ENCODE data around the gene MUC5B. TPM values are rescaled to one million over a fixed set of nuclear protein-coding genes. Genes with fewer than 3 reads are reported as not detected.
A peak's percentile ranks its signal among the peaks of the same experiment; 100 is the strongest.

Gene MUC5B
- total and polyA plus RNA-seq, 2 of the 13 experiments (the other 11 are each of a cell fraction or from before 2014, with no cell fraction given), result 0.01 TPM; not detected in 1

DNA sequence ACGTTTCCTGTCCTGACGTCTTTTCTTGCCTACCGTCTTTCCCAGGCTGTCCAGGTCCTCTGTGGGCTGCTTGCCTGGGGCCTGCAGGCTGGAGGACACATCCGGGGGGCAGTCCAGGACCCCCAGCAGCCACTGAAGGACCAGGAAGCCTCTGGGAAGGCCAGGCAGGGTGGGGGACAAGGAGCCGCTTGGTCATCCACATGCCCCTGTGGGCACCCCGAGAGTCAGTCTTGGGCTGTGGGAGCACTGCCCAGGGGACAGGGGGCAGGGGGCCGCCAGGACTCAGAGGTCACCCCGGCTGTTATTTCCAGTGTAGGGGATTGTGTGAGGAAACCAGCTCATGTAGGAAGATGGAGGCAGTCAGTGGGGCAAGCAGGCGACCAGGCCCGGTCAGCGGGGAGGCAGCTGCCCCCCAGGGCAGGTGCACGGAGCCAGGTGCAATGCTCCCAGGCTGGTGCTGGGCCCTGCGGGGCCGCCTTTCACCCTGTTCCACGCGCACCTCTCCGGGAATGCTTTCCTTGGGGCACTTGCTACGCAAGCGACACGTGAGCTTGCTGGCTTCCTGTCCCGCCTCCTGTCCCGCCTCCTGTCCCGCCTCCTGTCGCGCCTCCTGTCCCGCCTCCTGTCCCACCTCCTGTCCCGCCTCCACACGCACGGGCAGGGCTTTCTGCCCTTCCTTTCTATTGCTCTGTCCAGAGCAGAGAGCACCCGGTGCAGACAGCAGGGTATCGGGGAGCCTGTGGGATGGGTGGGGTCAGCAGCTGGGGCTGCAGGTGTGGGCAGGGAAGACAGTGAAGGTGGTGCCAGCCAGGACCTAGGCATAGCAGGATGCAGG lies 39.5 kb downstream of the MUC5B start (continued):
- TF ChIP-seq ZSCAN21 (CRISPR knock-in tag; IDR thresholded peaks at IDR 0.05; ENCODE audit: borderline replicate concordance), result 0 out of 2 replicates have a peak, but pooled peaks have one; percentile 65
- peak; percentile 62; the same call in 1 of the 2 replicates for TF ChIP-seq KMT2A (CRISPR knock-in tag; IDR thresholded peaks at IDR 0.05)
- no peak for TF ChIP-seq ZNF879 (CRISPR knock-in tag; IDR thresholded peaks at IDR 0.05)
- TF ChIP-seq GABPA (IDR thresholded peaks at IDR 0.05; ENCODE audit: low read depth, low read length), result peak; percentile 78
- peak; percentile 89 for TF ChIP-seq GABPA (CRISPR knock-in tag; IDR thresholded peaks at IDR 0.05; ENCODE audit: low read depth)
- 0 out of 2 replicates have a peak, but pooled peaks have one; percentile 32 for TF ChIP-seq ZNF766 (CRISPR knock-in tag; IDR thresholded peaks at IDR 0.05; ENCODE audit: borderline replicate concordance)
- TF ChIP-seq, protein P1, sequence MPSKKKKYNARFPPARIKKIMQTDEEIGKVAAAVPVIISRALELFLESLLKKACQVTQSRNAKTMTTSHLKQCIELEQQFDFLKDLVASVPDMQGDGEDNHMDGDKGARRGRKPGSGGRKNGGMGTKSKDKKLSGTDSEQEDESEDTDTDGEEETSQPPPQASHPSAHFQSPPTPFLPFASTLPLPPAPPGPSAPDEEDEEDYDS (CRISPR knock-in tag; IDR thresholded peaks at IDR 0.05), result peak; percentile 41; the same call in 1 of the 2 replicates
- TF ChIP-seq, protein P2, sequence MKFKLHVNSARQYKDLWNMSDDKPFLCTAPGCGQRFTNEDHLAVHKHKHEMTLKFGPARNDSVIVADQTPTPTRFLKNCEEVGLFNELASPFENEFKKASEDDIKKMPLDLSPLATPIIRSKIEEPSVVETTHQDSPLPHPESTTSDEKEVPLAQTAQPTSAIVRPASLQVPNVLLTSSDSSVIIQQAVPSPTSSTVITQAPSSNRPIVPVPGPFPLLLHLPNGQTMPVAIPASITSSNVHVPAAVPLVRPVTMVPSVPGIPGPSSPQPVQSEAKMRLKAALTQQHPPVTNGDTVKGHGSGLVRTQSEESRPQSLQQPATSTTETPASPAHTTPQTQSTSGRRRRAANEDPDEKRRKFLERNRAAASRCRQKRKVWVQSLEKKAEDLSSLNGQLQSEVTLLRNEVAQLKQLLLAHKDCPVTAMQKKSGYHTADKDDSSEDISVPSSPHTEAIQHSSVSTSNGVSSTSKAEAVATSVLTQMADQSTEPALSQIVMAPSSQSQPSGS (CRISPR knock-in tag; IDR thresholded peaks at IDR 0.05), result 0 out of 2 replicates have a peak, but pooled peaks have one; percentile 20
- peak; percentile 69 for TF ChIP-seq HOXA3 (CRISPR knock-in tag; IDR thresholded peaks at IDR 0.05)
- TF ChIP-seq, protein P3, sequence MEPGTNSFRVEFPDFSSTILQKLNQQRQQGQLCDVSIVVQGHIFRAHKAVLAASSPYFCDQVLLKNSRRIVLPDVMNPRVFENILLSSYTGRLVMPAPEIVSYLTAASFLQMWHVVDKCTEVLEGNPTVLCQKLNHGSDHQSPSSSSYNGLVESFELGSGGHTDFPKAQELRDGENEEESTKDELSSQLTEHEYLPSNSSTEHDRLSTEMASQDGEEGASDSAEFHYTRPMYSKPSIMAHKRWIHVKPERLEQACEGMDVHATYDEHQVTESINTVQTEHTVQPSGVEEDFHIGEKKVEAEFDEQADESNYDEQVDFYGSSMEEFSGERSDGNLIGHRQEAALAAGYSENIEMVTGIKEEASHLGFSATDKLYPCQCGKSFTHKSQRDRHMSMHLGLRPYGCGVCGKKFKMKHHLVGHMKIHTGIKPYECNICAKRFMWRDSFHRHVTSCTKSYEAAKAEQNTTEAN (CRISPR knock-in tag; conservative IDR thresholded peaks at IDR 0.05), result 0 out of 2 replicates have a peak, but pooled peaks have one; percentile 37
- TF ChIP-seq ZBTB7A (CRISPR knock-in tag; IDR thresholded peaks at IDR 0.05), result 0 out of 2 replicates have a peak, but pooled peaks have one; percentile 45
- TF ChIP-seq ZNF749 (CRISPR knock-in tag; IDR thresholded peaks at IDR 0.05; ENCODE audit: borderline replicate concordance), result 0 out of 2 replicates have a peak, but pooled peaks have one; percentile 72
- peak; percentile 51; the same call in 1 of the 2 replicates for TF ChIP-seq SIN3A (IDR thresholded peaks at IDR 0.05; ENCODE audit: borderline replicate concordance, low read depth, low read length)
- TF ChIP-seq SIN3B (IDR thresholded peaks at IDR 0.05; ENCODE audit: low read length), result no peak
- TF ChIP-seq MED1 (CRISPR knock-in tag; IDR thresholded peaks at IDR 0.05), result 0 out of 2 replicates have a peak, but pooled peaks have one; percentile 26
- TF ChIP-seq GFI1 (CRISPR knock-in tag; IDR thresholded peaks at IDR 0.05; ENCODE audit: borderline replicate concordance), result no peak
- peak; percentile 97 for TF ChIP-seq SP5 (CRISPR knock-in tag; IDR thresholded peaks at IDR 0.05; ENCODE audit: borderline replicate concordance, low read depth)
- TF ChIP-seq, protein P4, sequence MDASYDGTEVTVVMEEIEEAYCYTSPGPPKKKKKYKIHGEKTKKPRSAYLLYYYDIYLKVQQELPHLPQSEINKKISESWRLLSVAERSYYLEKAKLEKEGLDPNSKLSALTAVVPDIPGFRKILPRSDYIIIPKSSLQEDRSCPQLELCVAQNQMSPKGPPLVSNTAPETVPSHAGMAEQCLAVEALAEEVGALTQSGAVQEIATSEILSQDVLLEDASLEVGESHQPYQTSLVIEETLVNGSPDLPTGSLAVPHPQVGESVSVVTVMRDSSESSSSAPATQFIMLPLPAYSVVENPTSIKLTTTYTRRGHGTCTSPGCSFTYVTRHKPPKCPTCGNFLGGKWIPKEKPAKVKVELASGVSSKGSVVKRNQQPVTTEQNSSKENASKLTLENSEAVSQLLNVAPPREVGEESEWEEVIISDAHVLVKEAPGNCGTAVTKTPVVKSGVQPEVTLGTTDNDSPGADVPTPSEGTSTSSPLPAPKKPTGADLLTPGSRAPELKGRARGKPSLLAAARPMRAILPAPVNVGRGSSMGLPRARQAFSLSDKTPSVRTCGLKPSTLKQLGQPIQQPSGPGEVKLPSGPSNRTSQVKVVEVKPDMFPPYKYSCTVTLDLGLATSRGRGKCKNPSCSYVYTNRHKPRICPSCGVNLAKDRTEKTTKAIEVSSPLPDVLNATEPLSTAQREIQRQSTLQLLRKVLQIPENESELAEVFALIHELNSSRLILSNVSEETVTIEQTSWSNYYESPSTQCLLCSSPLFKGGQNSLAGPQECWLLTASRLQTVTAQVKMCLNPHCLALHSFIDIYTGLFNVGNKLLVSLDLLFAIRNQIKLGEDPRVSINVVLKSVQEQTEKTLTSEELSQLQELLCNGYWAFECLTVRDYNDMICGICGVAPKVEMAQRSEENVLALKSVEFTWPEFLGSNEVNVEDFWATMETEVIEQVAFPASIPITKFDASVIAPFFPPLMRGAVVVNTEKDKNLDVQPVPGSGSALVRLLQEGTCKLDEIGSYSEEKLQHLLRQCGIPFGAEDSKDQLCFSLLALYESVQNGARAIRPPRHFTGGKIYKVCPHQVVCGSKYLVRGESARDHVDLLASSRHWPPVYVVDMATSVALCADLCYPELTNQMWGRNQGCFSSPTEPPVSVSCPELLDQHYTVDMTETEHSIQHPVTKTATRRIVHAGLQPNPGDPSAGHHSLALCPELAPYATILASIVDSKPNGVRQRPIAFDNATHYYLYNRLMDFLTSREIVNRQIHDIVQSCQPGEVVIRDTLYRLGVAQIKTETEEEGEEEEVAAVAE (CRISPR knock-in tag; IDR thresholded peaks at IDR 0.05; ENCODE audit: borderline replicate concordance), result no peak
- 0 out of 2 replicates have a peak, but pooled peaks have one; percentile 52 for TF ChIP-seq MIER2 (CRISPR knock-in tag; IDR thresholded peaks at IDR 0.05)
- TF ChIP-seq KDM2A (CRISPR knock-in tag; IDR thresholded peaks at IDR 0.05; ENCODE audit: borderline replicate concordance, low read depth), result peak; percentile 76; the same call in 1 of the 2 replicates
- no peak for TF ChIP-seq GPN1 (CRISPR knock-in tag; IDR thresholded peaks at IDR 0.05; ENCODE audit: borderline replicate concordance)
- peak; percentile 76; the same call in 1 of the 3 replicates for TF ChIP-seq MXI1 (IDR thresholded peaks at IDR 0.05; ENCODE audit: borderline replicate concordance, low read depth, low read length)

Data from HepG2 (cell line).